ENCODE measurements around the gene AFDN.

DNA sequence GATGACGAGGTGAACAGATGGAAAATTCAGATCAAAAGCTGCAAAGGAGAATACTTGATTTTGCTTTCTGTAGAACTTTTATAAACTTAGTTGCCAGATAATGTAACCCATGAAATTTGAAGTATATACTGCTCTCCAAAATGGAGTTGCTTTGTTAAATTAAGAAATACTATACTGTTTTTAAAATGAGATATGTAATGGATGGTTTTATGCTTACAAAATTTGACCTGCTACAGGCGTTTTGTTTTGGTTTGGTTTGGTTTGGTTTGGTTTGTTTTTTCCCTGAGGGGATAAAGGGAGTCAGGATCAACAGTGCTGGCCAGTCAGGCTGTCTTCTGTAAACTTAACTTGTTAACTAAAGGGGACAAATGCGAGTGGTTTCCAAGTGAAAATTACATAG, 115.1 kb downstream of the AFDN start:
- TF ChIP-seq, protein P1, sequence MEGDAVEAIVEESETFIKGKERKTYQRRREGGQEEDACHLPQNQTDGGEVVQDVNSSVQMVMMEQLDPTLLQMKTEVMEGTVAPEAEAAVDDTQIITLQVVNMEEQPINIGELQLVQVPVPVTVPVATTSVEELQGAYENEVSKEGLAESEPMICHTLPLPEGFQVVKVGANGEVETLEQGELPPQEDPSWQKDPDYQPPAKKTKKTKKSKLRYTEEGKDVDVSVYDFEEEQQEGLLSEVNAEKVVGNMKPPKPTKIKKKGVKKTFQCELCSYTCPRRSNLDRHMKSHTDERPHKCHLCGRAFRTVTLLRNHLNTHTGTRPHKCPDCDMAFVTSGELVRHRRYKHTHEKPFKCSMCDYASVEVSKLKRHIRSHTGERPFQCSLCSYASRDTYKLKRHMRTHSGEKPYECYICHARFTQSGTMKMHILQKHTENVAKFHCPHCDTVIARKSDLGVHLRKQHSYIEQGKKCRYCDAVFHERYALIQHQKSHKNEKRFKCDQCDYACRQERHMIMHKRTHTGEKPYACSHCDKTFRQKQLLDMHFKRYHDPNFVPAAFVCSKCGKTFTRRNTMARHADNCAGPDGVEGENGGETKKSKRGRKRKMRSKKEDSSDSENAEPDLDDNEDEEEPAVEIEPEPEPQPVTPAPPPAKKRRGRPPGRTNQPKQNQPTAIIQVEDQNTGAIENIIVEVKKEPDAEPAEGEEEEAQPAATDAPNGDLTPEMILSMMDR (IDR thresholded peaks at IDR 0.05) = no peak
- TF ChIP-seq EZH2 (IDR thresholded peaks at IDR 0.05) = no peak

Data from neural progenitor cell (in vitro differentiated cells).